Measurements from ENCODE around the gene FHAD1. TPM values are rescaled to one million over a fixed set of nuclear protein-coding genes. Genes with fewer than 3 reads are reported as not detected.

Gene FHAD1
- total RNA-seq, 1 donor from 2014 or later: not detected

DNA sequence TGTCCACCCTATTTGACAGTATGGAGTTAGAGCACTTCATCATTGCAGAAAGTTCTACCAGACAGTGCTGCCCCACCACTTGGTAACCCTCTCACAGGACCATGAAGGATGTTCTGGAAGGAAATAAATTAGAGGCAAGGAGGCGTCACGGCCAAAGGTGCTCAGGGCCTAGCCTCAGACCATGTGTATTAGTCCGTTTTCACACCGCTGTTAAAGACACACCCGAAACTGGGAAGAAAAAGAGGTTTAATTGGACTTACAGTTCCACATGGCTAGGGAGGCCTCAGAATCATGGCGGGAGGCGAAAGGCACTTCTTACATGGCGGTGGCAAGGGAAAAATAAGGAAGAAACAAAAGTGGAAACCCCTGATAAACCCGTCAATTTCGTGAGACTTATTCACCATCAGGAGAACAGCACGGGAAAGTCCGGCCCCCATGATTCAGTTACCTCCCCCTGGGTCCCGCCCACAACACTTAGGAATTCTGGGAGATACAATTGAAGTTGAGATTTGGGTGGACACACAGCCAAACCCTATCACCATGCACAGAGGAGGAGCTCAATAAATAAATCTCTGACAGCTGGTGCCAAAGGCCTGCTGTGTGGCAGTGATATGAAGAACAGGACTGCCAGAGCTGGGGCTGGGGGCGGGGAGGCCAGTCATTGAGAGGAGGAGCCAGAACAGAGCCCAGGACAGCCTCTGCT is 75.8 kb downstream of the FHAD1 start:
- Mint-ChIP-seq H3K27me3 (ENCODE audit: unreplicated experiment) (no peaks in the 10 kb centered on the region), H3K27ac (ENCODE audit: unreplicated experiment) (no peak overlapping the region), H3K4me3 (ENCODE audit: unreplicated experiment) (no peak overlapping the region), H3K36me3 (ENCODE audit: unreplicated experiment) (peaks cover 5% of the 10 kb centered on the region), H3K4me1 (ENCODE audit: unreplicated experiment) (peaks cover 35% of the 10 kb centered on the region), H3K9me3 (ENCODE audit: unreplicated experiment) (peaks cover 10% of the 10 kb centered on the region)
- DNase-seq (ENCODE audit: extremely low spot score, unreplicated experiment): no peak
- TF ChIP-seq, protein P1, sequence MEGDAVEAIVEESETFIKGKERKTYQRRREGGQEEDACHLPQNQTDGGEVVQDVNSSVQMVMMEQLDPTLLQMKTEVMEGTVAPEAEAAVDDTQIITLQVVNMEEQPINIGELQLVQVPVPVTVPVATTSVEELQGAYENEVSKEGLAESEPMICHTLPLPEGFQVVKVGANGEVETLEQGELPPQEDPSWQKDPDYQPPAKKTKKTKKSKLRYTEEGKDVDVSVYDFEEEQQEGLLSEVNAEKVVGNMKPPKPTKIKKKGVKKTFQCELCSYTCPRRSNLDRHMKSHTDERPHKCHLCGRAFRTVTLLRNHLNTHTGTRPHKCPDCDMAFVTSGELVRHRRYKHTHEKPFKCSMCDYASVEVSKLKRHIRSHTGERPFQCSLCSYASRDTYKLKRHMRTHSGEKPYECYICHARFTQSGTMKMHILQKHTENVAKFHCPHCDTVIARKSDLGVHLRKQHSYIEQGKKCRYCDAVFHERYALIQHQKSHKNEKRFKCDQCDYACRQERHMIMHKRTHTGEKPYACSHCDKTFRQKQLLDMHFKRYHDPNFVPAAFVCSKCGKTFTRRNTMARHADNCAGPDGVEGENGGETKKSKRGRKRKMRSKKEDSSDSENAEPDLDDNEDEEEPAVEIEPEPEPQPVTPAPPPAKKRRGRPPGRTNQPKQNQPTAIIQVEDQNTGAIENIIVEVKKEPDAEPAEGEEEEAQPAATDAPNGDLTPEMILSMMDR (IDR thresholded peaks at IDR 0.05): no peak

DNA sequence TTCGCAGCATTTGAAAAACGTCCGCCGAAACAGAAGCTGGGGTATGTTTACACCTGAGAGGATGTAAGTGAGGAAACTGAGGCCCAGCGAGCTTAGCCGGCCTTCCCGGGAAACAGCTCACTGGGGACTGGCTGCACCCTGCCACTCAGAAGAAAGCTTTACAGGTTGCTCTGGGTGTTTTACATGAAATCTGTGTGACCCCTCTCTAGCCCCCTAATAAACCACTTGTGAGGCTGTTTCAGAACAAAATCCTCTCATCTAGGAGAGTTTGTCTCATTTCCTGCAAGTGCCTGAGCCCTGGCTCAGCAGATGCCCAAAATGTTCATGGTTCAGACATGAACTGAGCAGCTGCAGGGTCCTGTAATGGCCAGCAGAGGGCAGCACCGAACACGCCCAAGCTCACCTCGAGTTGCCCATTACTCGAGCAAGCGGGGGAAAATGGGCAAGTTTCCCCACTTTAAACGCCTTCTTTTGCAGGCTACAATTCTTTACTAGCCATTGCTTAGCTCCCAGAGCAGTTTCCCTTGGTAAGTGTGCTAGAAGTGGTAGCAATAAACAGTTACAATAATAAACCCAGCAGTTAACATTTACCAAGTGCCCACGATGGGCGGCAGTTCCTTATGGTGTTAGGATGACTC is 76.4 kb downstream of the FHAD1 start:
- TF ChIP-seq, protein P1 (IDR thresholded peaks at IDR 0.05): peak; percentile 98
- H3K4me1 Mint-ChIP-seq (ENCODE audit: unreplicated experiment): peaks cover 40% of the 10 kb centered on the region
- no peaks in the 10 kb centered on the region for H3K27me3 Mint-ChIP-seq (ENCODE audit: unreplicated experiment)
- DNase-seq (ENCODE audit: extremely low spot score, unreplicated experiment): peak; percentile 88
- no peak overlapping the region for H3K4me3 Mint-ChIP-seq (ENCODE audit: unreplicated experiment)
- H3K9me3 Mint-ChIP-seq (ENCODE audit: unreplicated experiment): peaks cover 10% of the 10 kb centered on the region
- H3K36me3 Mint-ChIP-seq (ENCODE audit: unreplicated experiment): peaks cover 5% of the 10 kb centered on the region
- H3K27ac Mint-ChIP-seq (ENCODE audit: unreplicated experiment): no peak overlapping the region

DNA sequence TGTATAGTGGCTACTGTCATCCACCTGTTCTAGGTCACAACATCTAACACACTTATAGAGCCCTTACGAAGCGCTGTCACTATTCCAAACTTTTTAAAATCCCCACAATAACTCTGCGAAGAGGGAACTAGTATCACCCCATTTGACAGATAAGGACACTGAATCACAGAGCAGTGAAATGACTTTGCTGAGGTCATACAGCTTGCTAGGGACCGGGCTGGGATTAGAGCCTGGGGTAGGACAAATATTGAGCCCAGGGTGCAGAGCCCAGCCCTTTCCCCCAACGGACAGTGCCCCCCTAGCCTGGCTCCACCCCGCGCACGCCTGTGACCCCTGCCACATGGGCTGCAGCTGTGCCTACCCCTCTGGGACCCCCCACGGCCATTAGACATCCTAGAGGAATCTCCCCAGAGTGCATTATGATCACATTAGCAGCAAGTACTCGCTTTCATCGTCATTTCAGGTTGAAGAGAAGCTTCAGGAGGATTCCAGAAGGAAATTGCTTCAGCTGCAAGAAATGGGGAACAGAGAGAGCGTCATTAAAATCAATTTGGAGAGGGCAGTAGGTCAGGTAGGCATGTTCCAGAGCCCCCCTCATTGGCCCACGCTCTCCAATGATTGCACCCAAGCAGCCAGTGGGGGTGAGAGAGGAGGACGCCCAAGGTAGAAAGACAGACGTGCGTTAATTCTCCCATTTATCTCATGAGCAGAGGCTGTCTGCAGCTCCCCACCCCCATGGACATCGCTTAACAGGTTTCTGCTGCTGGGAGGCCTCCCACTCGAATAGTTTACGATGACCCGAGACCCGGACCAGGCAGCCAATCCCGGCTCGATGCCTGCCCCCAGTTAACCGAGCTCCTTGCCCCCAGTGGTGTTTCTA is 77.2 kb downstream of the FHAD1 start:
- TF ChIP-seq, protein P1 (IDR thresholded peaks at IDR 0.05): no peak
- no peak overlapping the region for H3K27ac Mint-ChIP-seq (ENCODE audit: unreplicated experiment)

DNA sequence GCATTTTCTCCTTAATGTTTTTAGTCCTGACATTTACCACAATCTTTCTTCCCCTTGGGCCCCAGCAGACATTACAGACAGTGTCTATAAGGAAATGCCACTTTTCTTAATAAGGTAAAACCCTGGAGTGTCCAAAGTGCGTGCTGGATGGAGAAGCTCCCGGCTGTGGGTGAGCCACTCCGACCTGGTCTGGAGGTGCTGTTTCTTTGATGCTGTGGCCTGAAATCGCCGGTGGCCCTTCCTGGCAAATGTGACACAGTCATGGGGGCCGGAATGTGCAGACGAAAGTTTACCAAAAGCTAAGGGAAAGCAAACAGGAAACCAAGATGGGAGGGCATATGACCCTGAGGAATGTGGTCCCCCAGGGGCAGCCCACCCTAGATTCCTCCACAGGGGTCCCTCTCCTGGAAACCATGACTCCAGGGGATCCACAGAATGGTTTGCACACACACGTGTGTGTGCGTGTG is 77.9 kb downstream of the FHAD1 start:
- no peak overlapping the region for H3K27ac Mint-ChIP-seq (ENCODE audit: unreplicated experiment)
- no peaks in the 10 kb centered on the region for H3K27me3 Mint-ChIP-seq (ENCODE audit: unreplicated experiment)
- H3K4me1 Mint-ChIP-seq (ENCODE audit: unreplicated experiment): peaks cover 51% of the 10 kb centered on the region
- H3K4me3 Mint-ChIP-seq (ENCODE audit: unreplicated experiment): no peak overlapping the region
- DNase-seq (ENCODE audit: extremely low spot score, unreplicated experiment): no peak
- H3K9me3 Mint-ChIP-seq (ENCODE audit: unreplicated experiment): peaks cover 10% of the 10 kb centered on the region
- TF ChIP-seq, protein P1 (IDR thresholded peaks at IDR 0.05): no peak
- peaks cover 5% of the 10 kb centered on the region for H3K36me3 Mint-ChIP-seq (ENCODE audit: unreplicated experiment)

More for the DNA sequence above, 77.2 kb downstream of the FHAD1 start:
- Mint-ChIP-seq H3K4me3 (ENCODE audit: unreplicated experiment) (no peak overlapping the region), H3K4me1 (ENCODE audit: unreplicated experiment) (peaks cover 48% of the 10 kb centered on the region), H3K27me3 (ENCODE audit: unreplicated experiment) (no peaks in the 10 kb centered on the region), H3K36me3 (ENCODE audit: unreplicated experiment) (peaks cover 5% of the 10 kb centered on the region), H3K9me3 (ENCODE audit: unreplicated experiment) (peaks cover 10% of the 10 kb centered on the region)
- DNase-seq (ENCODE audit: extremely low spot score, unreplicated experiment): no peak
